ENCODE results near the gene FEM1A.
"Not testable (repeated sequence)": the region's sequence is repeated elsewhere in the genome, so short reads cannot be mapped to it uniquely, and the experiment has no call there.

- TF ChIP-seq, protein P1, sequence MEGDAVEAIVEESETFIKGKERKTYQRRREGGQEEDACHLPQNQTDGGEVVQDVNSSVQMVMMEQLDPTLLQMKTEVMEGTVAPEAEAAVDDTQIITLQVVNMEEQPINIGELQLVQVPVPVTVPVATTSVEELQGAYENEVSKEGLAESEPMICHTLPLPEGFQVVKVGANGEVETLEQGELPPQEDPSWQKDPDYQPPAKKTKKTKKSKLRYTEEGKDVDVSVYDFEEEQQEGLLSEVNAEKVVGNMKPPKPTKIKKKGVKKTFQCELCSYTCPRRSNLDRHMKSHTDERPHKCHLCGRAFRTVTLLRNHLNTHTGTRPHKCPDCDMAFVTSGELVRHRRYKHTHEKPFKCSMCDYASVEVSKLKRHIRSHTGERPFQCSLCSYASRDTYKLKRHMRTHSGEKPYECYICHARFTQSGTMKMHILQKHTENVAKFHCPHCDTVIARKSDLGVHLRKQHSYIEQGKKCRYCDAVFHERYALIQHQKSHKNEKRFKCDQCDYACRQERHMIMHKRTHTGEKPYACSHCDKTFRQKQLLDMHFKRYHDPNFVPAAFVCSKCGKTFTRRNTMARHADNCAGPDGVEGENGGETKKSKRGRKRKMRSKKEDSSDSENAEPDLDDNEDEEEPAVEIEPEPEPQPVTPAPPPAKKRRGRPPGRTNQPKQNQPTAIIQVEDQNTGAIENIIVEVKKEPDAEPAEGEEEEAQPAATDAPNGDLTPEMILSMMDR (conservative IDR thresholded peaks at IDR 0.05 in 1 of 2, IDR thresholded peaks at IDR 0.05 in 1 of 2; ENCODE audit: low read depth in 1 of 2, low read length in 2 of 2) = not testable (repeated sequence)
- not testable (repeated sequence) for TF ChIP-seq EZH2 (IDR thresholded peaks at IDR 0.05; ENCODE audit: low read length, missing control alignments)
Observed at GRCh38 chr19:4845975-4846374, 54.4 kb downstream of the FEM1A start.
